ENCODE data around the gene FOXQ1.
"Not testable (repeated sequence)": the region's sequence is repeated elsewhere in the genome, so short reads cannot be mapped to it uniquely, and the experiment has no call there.

Gene FOXQ1

GRCh38 chr6:1325461-1326309, 13.8 kb downstream of the FOXQ1 start:
- FAIRE-seq: no peak

DNA sequence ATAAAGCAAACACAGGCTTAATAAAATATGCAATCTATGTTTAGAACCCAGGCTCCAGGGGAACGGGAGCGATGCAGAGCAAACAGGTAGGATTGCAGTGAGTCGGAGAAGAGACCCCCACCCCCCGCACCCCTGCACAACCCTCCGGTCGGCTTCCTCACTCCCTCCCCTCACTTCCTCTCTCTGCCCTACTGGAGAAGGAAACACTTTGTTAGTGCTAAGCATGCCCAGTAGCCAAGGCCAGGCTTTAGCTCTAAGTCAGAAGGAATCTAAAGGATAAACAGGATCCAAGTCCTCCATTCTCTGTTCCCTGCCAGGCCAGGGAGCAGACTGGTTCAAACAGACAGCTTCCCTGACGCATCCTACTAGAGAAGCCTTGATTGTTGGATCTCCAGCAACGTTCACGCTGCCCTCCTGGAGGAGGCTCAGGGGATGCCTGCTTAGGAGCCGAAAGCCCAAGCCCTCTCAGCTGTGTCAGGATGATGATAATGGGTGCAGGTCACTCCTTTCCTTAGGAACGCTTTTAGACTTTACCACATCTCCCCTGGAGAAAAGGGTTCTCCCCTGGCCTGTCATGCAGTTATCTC, 14.7 kb downstream of the FOXQ1 start:
- no peak for FAIRE-seq

DNA sequence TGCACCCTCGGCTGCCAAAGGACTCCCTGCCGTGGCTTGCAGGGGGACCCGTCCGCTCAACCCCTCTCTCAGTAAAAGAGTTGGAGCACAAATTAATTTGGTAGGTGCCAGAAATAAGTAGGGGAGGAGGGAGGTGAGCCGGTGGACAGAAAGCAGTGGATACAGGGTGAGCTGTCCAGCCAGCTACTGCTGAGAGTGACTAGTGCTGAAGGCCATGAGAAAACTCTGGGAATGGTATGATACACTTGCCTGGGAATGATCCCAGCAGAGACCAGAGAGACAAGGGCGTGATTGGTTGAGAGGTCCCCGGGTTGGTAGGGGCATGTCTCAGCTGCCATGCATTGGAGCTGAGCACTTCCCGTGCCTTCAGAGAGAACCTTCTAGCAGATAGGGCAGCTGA, 15.7 kb downstream of the FOXQ1 start:
- no peak for FAIRE-seq

GRCh38 chr6:1328129-1328800, 16.4 kb downstream of the FOXQ1 start:
- no peak for FAIRE-seq

DNA sequence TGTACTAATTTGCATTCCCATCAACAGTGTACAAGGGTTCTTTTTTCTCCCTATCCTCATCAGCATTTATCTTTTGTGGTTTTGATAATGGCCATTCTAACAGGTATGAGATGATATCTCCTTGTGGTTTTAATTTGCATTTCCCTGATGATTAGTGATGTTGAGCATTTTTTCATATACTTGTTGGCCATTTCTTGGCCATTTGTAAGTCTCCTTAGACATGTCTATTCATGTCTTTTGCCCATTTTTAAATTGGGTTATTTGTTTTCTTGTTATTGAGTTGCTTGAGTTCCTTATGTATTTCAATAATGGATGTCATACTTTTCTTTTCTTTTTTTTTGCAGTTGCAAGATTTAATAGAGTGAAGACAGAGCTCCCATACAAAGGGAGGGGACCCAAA, 17.8 kb downstream of the FOXQ1 start:
- FAIRE-seq: no peak

DNA sequence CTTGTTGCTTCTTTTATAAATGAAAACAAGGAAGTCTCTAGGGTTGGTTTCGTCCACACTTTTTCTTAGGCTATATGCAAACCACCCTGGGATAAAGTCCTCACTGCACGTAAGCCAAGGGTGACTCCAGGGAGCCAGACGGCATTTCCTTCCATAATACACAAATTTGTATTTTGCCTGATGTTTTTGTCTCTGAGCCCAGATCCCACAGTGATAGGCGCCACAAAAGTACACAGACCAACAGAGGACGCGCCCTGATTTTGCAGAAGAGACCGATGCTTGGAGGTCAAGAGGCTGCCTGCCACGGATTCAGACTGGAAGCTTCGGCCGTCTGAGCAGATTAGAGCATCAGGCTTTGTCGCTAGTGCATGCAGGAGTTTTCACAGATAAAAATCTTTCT, 22.8 kb downstream of the FOXQ1 start:
- no peak for FAIRE-seq

GRCh38 chr6:1335367-1336037, 23.6 kb downstream of the FOXQ1 start:
- no peak for FAIRE-seq

- FAIRE-seq: no peak
Observed at GRCh38 chr6:1336246-1336843, 24.4 kb downstream of the FOXQ1 start.

DNA sequence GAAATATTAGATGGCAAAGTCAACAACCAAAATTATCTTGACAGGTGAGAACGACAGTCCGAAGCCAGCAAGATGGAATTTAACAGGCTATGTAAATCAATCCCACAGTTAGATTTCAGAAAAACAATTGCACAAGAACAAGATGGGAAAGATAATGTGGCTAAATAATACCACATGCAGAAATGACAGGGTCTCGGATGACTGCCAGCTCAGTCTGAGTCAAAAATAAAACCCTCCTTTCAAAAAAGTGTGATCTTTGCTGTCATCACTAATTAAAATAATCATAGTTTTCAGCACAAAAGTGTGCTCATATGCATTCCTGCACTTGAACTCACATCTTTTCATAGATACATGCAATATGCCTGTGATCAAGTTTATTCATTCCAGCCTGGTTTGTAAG, 25.9 kb downstream of the FOXQ1 start:
- no peak for FAIRE-seq

DNA sequence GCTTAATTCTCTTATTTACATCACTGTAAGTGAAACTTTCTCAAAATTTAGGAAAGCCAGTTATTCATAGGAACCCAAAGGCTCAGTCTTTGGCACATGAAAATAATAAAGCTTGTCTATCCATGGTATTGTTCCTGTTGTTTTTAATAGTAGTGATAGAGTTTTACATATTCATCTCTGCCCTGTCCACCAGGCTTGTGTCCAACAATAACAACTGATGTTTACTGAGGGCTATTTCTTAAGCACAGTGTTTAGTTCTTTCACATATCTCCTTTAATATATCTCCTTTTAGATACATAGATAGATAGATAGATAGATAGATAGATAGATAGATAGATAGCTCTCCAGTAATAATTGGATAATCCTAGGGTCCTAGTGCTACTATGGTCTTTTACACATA, 34.2 kb downstream of the FOXQ1 start:
- no peak for FAIRE-seq

DNA sequence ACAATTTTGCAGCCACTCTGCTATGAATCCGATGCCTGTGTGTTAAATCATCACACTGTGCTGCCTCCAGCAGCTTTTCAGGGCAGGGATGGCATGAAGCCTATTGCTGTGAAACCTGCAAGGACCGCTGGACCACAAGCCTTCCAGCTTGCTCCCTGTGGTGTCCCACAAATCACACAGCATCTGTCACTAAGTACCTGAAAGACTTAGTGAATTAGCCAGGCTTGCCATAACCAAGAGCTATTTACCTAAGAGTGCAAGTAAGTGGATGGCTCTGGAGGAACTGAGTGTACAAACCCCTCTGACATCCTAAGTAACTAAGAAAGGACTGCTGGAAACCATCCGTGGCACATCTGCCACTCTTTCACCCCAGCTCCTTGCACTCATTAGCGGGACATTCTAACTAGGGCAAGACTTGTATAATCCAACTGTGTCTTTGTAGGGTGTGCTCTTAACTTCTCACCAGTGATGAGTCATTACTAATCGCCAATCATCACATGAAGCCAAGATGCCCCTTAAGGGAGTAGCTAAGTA, 34.7 kb downstream of the FOXQ1 start:
- no peak for FAIRE-seq

- FAIRE-seq: no peak
Observed at GRCh38 chr6:1347161-1347560, 35.3 kb downstream of the FOXQ1 start.

DNA sequence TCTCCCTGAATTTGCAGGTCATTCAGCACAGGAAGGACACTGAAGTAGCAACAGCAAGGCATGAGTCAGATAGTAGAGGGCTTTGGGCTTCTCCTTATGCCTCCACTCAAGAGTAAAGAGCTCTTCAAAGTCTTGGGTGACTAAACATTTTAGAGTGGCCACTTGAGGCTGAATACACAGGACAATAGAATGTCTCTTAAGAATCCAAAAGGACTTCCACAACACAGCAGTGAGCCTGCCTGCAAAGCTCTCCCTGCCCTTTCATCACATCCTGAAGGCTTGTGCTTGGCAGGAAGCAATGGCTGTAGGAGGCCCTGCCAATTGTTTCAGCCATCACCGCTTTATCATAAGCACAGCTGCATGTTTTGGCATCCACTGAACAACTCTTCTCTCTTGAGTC, 36.8 kb downstream of the FOXQ1 start:
- no peak for FAIRE-seq

GRCh38 chr6:1349655-1350054, 37.8 kb downstream of the FOXQ1 start:
- FAIRE-seq: no peak

- no peak for FAIRE-seq
Observed at GRCh38 chr6:1351381-1352008, 39.6 kb downstream of the FOXQ1 start.

- not testable (repeated sequence) for FAIRE-seq
Observed at GRCh38 chr6:1355068-1355467, 43.2 kb downstream of the FOXQ1 start.

DNA sequence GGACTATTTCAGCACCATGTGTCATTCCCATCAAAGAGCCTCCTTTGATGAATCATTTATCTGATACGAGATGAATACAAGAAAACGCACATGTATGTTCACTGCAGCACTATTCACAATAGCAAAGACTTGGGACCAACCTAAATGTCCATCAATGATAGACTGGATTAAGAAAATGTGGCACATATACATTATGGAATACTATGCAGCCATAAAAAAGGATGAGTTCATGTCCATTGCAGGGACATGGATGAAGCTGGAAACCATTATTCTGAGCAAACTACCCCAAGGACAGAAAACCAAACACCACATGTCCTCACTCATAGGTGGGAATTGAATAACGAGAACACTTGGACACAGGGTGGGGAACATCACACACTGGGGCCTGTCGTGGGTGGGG, 49.8 kb downstream of the FOXQ1 start:
- not testable (repeated sequence) for FAIRE-seq

GRCh38 chr6:1362643-1363042, 50.7 kb downstream of the FOXQ1 start:
- FAIRE-seq: no peak

- FAIRE-seq: no peak
Observed at GRCh38 chr6:1363298-1363697, 51.4 kb downstream of the FOXQ1 start.

DNA sequence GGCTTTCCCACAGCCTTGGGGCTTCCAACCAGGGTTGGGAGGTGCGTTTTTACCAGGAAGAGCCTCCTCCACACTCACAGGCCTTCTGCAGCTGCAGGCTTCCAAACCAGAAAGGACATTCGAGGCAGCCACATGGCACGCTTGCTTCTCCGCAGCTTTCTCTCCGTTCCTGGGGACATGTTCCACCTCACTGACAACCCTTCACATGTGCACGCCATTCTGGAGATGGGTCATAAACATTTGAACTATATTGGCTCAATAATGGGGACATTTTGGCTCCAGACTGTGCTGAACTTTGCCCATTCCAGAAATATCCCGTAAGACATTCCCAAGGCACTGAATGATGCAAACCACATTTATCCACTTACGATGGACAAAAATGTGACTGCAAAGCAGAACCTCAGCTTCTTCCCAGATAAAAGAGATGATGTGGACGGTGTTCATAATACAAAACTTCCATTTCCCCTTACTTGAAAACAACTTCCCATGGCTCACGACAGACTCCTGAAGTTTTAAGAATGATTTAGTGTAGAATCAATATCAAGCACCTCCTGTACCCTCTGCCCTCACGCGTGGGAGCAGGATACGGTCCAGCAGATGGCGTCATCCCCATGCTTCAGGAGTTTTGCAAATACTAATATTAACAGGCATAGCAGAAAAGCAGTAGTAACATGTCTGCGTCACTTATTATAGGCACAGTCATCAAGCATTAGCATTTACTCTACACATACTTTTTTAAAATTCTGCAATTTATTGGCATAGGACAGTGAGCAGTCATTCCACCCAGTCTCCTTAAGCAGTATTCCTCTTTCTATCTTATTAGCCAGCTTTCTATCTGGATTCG, 52.1 kb downstream of the FOXQ1 start:
- no peak for FAIRE-seq
